Measurements from ENCODE around the gene ATP2B3.
"Not testable (repeated sequence)": the region's sequence is repeated elsewhere in the genome, so short reads cannot be mapped to it uniquely, and the experiment has no call there.

The ATP2B3 gene

GRCh38 chrX:153592091-153592833 is 74.8 kb downstream of the ATP2B3 start:
- DNase-seq (ENCODE audit: low read depth in 2 of 2, low spot score in 1 of 2), result no peak

GRCh38 chrX:153592966-153593688 is 75.7 kb downstream of the ATP2B3 start:
- DNase-seq (ENCODE audit: low read depth in 2 of 2, low spot score in 1 of 2), result no peak

- DNase-seq (ENCODE audit: low read depth in 2 of 2, low spot score in 1 of 2), result no peak
Observed at GRCh38 chrX:153593811-153594500, 76.5 kb downstream of the ATP2B3 start.

- no peak for DNase-seq (ENCODE audit: low read depth in 2 of 2, low spot score in 1 of 2)
Observed at GRCh38 chrX:153595387-153595786, 77.9 kb downstream of the ATP2B3 start.

GRCh38 chrX:153595859-153596857 is 78.7 kb downstream of the ATP2B3 start:
- DNase-seq (ENCODE audit: low read depth in 2 of 2, low spot score in 1 of 2), result no peak

GRCh38 chrX:153596981-153597750 is 79.7 kb downstream of the ATP2B3 start:
- no peak for DNase-seq (ENCODE audit: low read depth in 2 of 2, low spot score in 1 of 2)

GRCh38 chrX:153598541-153599191 is 81.2 kb downstream of the ATP2B3 start, which contains the start of gene CCNQ:
CCNQ (minus strand) TSS chrX:153599139; CDS start chrX:153599073, 66 bp downstream.
- no peak for DNase-seq (ENCODE audit: low read depth in 2 of 2, low spot score in 1 of 2)

GRCh38 chrX:153599192-153600031 is 82.0 kb downstream of the ATP2B3 start:
- DNase-seq (ENCODE audit: low read depth in 2 of 2, low spot score in 1 of 2), result peak; percentile 52 to 75

GRCh38 chrX:153600032-153600373 is 82.6 kb downstream of the ATP2B3 start:
- no peak for DNase-seq (ENCODE audit: low read depth in 2 of 2, low spot score in 1 of 2)

GRCh38 chrX:153600921-153601320 is 83.5 kb downstream of the ATP2B3 start:
- DNase-seq (ENCODE audit: low read depth in 2 of 2, low spot score in 1 of 2), result no peak

- DNase-seq (ENCODE audit: low read depth in 2 of 2, low spot score in 1 of 2), result no peak
Observed at GRCh38 chrX:153601511-153602110, 84.2 kb downstream of the ATP2B3 start.

- DNase-seq (ENCODE audit: low read depth in 2 of 2, low spot score in 1 of 2), result no peak
Observed at GRCh38 chrX:153602601-153603000, 85.2 kb downstream of the ATP2B3 start.

- no peak for DNase-seq (ENCODE audit: low read depth in 2 of 2, low spot score in 1 of 2)
Observed at GRCh38 chrX:153603131-153603656, 85.8 kb downstream of the ATP2B3 start.

- DNase-seq (ENCODE audit: low read depth in 2 of 2, low spot score in 1 of 2), result not testable (repeated sequence)
Observed at GRCh38 chrX:153604666-153605380, 87.4 kb downstream of the ATP2B3 start.

GRCh38 chrX:153606503-153606902 is 89.1 kb downstream of the ATP2B3 start:
- DNase-seq (ENCODE audit: low read depth in 2 of 2, low spot score in 1 of 2), result no peak

GRCh38 chrX:153608376-153608775 is 90.9 kb downstream of the ATP2B3 start:
- DNase-seq (ENCODE audit: low read depth in 2 of 2, low spot score in 1 of 2), result no peak

GRCh38 chrX:153608806-153609205 is 91.4 kb downstream of the ATP2B3 start:
- DNase-seq (ENCODE audit: low read depth in 2 of 2, low spot score in 1 of 2), result no peak
